Measurements from ENCODE around the gene CDYL2. TPM values are rescaled to one million over a fixed set of nuclear protein-coding genes. Genes with fewer than 3 reads are reported as not detected.

CDYL2 gene
- polyA plus RNA-seq, 1 of the 3 experiments (the other 2 are of a cell fraction), result 0.03 TPM

GRCh38 chr16:80743273-80743672, 61.1 kb downstream of the CDYL2 start:
- H3K4me3 ChIP-seq (ENCODE audit: low read depth in 2 of 2, low read length in 1 of 2), result no peak overlapping the region
- 27% methylated on average over 3 of the region's 3 CpGs for WGBS (ENCODE audit: low lambda C conversion rate)
- H3K9me2 ChIP-seq, result no peaks in the 10 kb centered on the region
- no peak overlapping the region for H3K27ac ChIP-seq (ENCODE audit: low read depth in 2 of 2, low read length in 1 of 2)
- ChIA-PET POLR2A (no interaction called here), CTCF (no interaction called here)
- H4K20me1 ChIP-seq (ENCODE audit: insufficient read depth), result no peaks in the 10 kb centered on the region
- no peaks in the 10 kb centered on the region for H3K27me3 ChIP-seq (ENCODE audit: insufficient read depth)
- H3K4me2 ChIP-seq, result no peak overlapping the region
- no peak for TF ChIP-seq CHD2 (IDR thresholded peaks at IDR 0.05; ENCODE audit: low read length, partially characterized antibody)
- TF ChIP-seq SMC3 (IDR thresholded peaks at IDR 0.05; ENCODE audit: low read depth, low read length), result no peak
- TF ChIP-seq GABPA (IDR thresholded peaks at IDR 0.05; ENCODE audit: low read depth), result no peak
- no peak for TF ChIP-seq MXI1 (IDR thresholded peaks at IDR 0.05; ENCODE audit: low read depth, low read length)
- no peak for TF ChIP-seq PBX3 (IDR thresholded peaks at IDR 0.05)
- TF ChIP-seq YY1 (IDR thresholded peaks at IDR 0.05; ENCODE audit: low read depth), result no peak
- no peak for TF ChIP-seq GATA2 (CRISPR knock-in tag; IDR thresholded peaks at IDR 0.05)
- no peak for TF ChIP-seq REST (IDR thresholded peaks at IDR 0.05; ENCODE audit: low read depth, low read length)
- no peak for TF ChIP-seq NRF1 (IDR thresholded peaks at IDR 0.05; ENCODE audit: low read depth, low read length)
- TF ChIP-seq TAF1 (IDR thresholded peaks at IDR 0.05; ENCODE audit: borderline replicate concordance, low read depth, low read length), result no peak
- TF ChIP-seq, protein P1, sequence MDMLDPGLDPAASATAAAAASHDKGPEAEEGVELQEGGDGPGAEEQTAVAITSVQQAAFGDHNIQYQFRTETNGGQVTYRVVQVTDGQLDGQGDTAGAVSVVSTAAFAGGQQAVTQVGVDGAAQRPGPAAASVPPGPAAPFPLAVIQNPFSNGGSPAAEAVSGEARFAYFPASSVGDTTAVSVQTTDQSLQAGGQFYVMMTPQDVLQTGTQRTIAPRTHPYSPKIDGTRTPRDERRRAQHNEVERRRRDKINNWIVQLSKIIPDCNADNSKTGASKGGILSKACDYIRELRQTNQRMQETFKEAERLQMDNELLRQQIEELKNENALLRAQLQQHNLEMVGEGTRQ (IDR thresholded peaks at IDR 0.05; ENCODE audit: borderline replicate concordance, low read depth, low read length), result no peak
- no peak for TF ChIP-seq NFIC (IDR thresholded peaks at IDR 0.05; ENCODE audit: borderline replicate concordance)
- H3K36me3 ChIP-seq (replicated peaks in 1 of 2; ENCODE audit: control insufficient read depth in 1 of 2, insufficient read depth in 2 of 2, low read length in 1 of 2), result no peaks in the 10 kb centered on the region
- no peak for DNase-seq
- no peak overlapping the region for H3K9ac ChIP-seq
- no peaks in the 10 kb centered on the region for H3F3A ChIP-seq (replicated peaks; ENCODE audit: insufficient read depth)
- peaks cover 9% of the 10 kb centered on the region; the same call in 1 of the 2 replicates for H3K9me3 ChIP-seq
- H3K79me2 ChIP-seq (ENCODE audit: insufficient read depth), result no peaks in the 10 kb centered on the region
- H3K4me1 ChIP-seq (ENCODE audit: control insufficient read depth in 1 of 2, insufficient read depth in 2 of 2, low read depth in 1 of 2, low read length in 1 of 2), result no peaks in the 10 kb centered on the region
- H2AFZ ChIP-seq (ENCODE audit: low read depth), result no peak overlapping the region

GRCh38 chr16:80742331-80742730, 62.1 kb downstream of the CDYL2 start:
- DNase-seq, result no peak
- Histone ChIP-seq H3K27me3 (ENCODE audit: insufficient read depth) (no peaks in the 10 kb centered on the region), H4K20me1 (ENCODE audit: insufficient read depth) (no peaks in the 10 kb centered on the region), H3K9ac (no peak overlapping the region), H3K4me3 (ENCODE audit: low read depth in 2 of 2, low read length in 1 of 2) (no peak overlapping the region), H3K79me2 (ENCODE audit: insufficient read depth) (no peaks in the 10 kb centered on the region), H3K4me2 (no peak overlapping the region), H2AFZ (ENCODE audit: low read depth) (no peak overlapping the region), H3K9me3 (peaks cover 9% of the 10 kb centered on the region; the same call in 1 of the 2 replicates), H3K27ac (ENCODE audit: low read depth in 2 of 2, low read length in 1 of 2) (no peak overlapping the region), H3F3A (replicated peaks; ENCODE audit: insufficient read depth) (no peaks in the 10 kb centered on the region), H3K9me2 (no peaks in the 10 kb centered on the region), H3K4me1 (ENCODE audit: control insufficient read depth in 1 of 2, insufficient read depth in 2 of 2, low read depth in 1 of 2, low read length in 1 of 2) (no peaks in the 10 kb centered on the region), H3K36me3 (replicated peaks in 1 of 2; ENCODE audit: control insufficient read depth in 1 of 2, insufficient read depth in 2 of 2, low read length in 1 of 2) (no peaks in the 10 kb centered on the region)
- POLR2A ChIA-PET, result no interaction called here
- TF ChIP-seq RFX5 (IDR thresholded peaks at IDR 0.05; ENCODE audit: low read length), result no peak
- no peak for TF ChIP-seq PBX3 (IDR thresholded peaks at IDR 0.05)
- no peak for TF ChIP-seq RAD21 (IDR thresholded peaks at IDR 0.05; ENCODE audit: low read length)
- no peak for TF ChIP-seq GABPA (IDR thresholded peaks at IDR 0.05; ENCODE audit: low read depth)
- TF ChIP-seq NFIC (IDR thresholded peaks at IDR 0.05; ENCODE audit: borderline replicate concordance), result no peak
- no peak for TF ChIP-seq FOXM1 (IDR thresholded peaks at IDR 0.05; ENCODE audit: low read depth)
- no peak for TF ChIP-seq MEF2A (IDR thresholded peaks at IDR 0.05; ENCODE audit: borderline replicate concordance, low read depth)
- 2% methylated on average over 2 of the region's 2 CpGs for WGBS (ENCODE audit: low lambda C conversion rate)
- CTCF ChIA-PET, result no interaction called here
